ENCODE measurements around the gene DNAH2. TPM values are rescaled to one million over a fixed set of nuclear protein-coding genes. Genes with fewer than 3 reads are reported as not detected.

The DNAH2 gene
- total and polyA plus RNA-seq, 2 of the 13 experiments (the other 11 are each of a cell fraction or from before 2014, with no cell fraction given), result not detected

DNA sequence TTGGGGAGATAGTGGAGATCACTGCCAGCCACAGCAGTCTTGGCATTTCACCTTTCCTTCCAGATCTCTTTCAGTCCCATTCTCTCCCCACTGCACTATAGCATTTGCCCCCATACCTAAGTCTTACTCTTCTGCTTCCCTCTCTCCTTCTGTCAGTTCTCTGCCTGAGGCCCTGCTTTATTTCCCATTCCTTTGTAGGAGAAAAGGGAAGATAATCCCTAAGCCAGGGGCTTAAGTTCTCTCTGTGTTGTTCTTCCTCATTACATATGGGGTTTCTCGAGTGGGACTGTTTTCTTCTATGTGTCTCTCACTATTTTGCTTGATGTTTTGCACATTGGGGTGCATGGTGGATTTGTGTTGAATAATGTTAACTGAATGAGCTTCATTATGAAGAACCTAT is 122.9 kb downstream of the DNAH2 start (continued):
- TF ChIP-seq, protein P1, sequence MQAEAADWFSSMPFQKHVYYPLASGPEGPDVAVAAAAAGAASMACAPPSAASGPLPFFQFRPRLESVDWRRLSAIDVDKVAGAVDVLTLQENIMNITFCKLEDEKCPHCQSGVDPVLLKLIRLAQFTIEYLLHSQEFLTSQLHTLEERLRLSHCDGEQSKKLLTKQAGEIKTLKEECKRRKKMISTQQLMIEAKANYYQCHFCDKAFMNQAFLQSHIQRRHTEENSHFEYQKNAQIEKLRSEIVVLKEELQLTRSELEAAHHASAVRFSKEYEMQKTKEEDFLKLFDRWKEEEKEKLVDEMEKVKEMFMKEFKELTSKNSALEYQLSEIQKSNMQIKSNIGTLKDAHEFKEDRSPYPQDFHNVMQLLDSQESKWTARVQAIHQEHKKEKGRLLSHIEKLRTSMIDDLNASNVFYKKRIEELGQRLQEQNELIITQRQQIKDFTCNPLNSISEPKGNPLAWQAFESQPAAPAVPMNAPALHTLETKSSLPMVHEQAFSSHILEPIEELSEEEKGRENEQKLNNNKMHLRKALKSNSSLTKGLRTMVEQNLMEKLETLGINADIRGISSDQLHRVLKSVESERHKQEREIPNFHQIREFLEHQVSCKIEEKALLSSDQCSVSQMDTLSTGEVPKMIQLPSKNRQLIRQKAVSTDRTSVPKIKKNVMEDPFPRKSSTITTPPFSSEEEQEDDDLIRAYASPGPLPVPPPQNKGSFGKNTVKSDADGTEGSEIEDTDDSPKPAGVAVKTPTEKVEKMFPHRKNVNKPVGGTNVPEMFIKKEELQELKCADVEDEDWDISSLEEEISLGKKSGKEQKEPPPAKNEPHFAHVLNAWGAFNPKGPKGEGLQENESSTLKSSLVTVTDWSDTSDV (CRISPR knock-in tag; IDR thresholded peaks at IDR 0.05), result no peak

GRCh38 chr17:7840875-7841274 is 123.3 kb downstream of the DNAH2 start:
- POLR2A ChIA-PET, result interaction anchor here (6.1 to 6.4 kb wide), 2 partner anchors 7 to 16 kb away, joined by 95 to 159 read pairs; partner anchors contain the start of genes CYB5D1, KDM6B, NAA38 and TMEM88
- BruUV-seq (replicated peaks), result TSS peak; percentile 21
- TF ChIP-seq ZNF790 (CRISPR knock-in tag; IDR thresholded peaks at IDR 0.05; ENCODE audit: borderline replicate concordance), result no peak
- peak; percentile 85 for TF ChIP-seq ZNF629 (CRISPR knock-in tag; conservative IDR thresholded peaks at IDR 0.05)
- 0 out of 2 replicates have a peak, but pooled peaks have one; percentile 36 for TF ChIP-seq CHD4 (IDR thresholded peaks at IDR 0.05; ENCODE audit: borderline replicate concordance, low read length)
- no peak for TF ChIP-seq DR1 (CRISPR knock-in tag; IDR thresholded peaks at IDR 0.05)
- peak; percentile 35; the same call in 1 of the 2 replicates for TF ChIP-seq TERF1 (CRISPR knock-in tag; IDR thresholded peaks at IDR 0.05)
- in situ Hi-C loops (cut with HindIII; ENCODE audit: extremely low pct_ligation_motif_present, low pct_unique_long_range_greater_than_20kb) (loop anchor here (10.0 kb wide), 1 partner anchor 266 kb away; the partner anchor contains the start of gene CD68), intact Hi-C loops (cut with micrococcal nuclease; ENCODE audit: unreplicated experiment) (loop anchor here (5.0 kb wide), 1 partner anchor 201 kb away; no protein-coding TSS in a partner anchor)
- Histone ChIP-seq H3K4me2 (ENCODE audit: low read depth, low read length) (peak overlapping the region; percentile 96), H3K9ac (ENCODE audit: insufficient read depth, low read depth, low read length) (peak overlapping the region; percentile 96), H4K20me1 (ENCODE audit: insufficient read depth, low read length) (peaks cover 26% of the 10 kb centered on the region), H3K4me3 (replicated peaks in 1 of 3; ENCODE audit: insufficient read depth in 1 of 3, low read depth in 2 of 3, low read length in 3 of 3) (peak overlapping the region; percentile 83 to 95 (median 86)), H3K79me2 (ENCODE audit: insufficient read depth, low read length) (peaks cover 61% of the 10 kb centered on the region), H3K27ac (ENCODE audit: extremely low read length, insufficient read depth, low read length) (peak overlapping the region; percentile 97), H3K9me3 (ENCODE audit: low read length) (no peaks in the 10 kb centered on the region), H3K27me3 (ENCODE audit: control insufficient read depth in 1 of 2, insufficient read depth in 2 of 2, low read length in 2 of 2) (peaks cover 0 to 3% of the 10 kb centered on the region in 2 experiments; a peak in 1 of 5 replicates), H3K4me1 (ENCODE audit: insufficient read depth, low read length) (peaks cover 49% of the 10 kb centered on the region), H2AFZ (ENCODE audit: low read length) (no peak overlapping the region), H3K36me3 (replicated peaks in 1 of 2; ENCODE audit: control insufficient read depth in 1 of 2, insufficient read depth in 2 of 2, low read length in 2 of 2) (peaks cover 5 to 10% of the 10 kb centered on the region in 2 experiments; a peak in 3 of 5 replicates)
- ATAC-seq (no peak), DNase-seq (ENCODE audit: low spot score) (no peak), FAIRE-seq (no peak)
- WGBS (ENCODE audit: low lambda C conversion rate), result 65% methylated on average over 1 of the region's 1 CpG
- CTCF ChIA-PET (ENCODE audit: low intra/inter-chr PET ratio, low total read pairs), result no interaction called here
